ENCODE data around the gene HSPA4. TPM values are rescaled to one million over a fixed set of nuclear protein-coding genes. Genes with fewer than 3 reads are reported as not detected.
A peak's percentile ranks its signal among the peaks of the same experiment; 100 is the strongest.
"Not testable (repeated sequence)": the region's sequence is repeated elsewhere in the genome, so short reads cannot be mapped to it uniquely, and the experiment has no call there.

Gene HSPA4
- total RNA-seq (2014; rRNA removed; shearing (Covaris generic)): 218 and 238 TPM in 2 replicates

GRCh38 chr5:133051542-133052316 is at the start of gene HSPA4:
HSPA4 (plus strand) TSS chr5:133052013; CDS start chr5:133052251, 238 bp downstream.
- H3K27me3 ChIP-seq (replicated peaks): no peaks in the 10 kb centered on the region
- H3K9me3 ChIP-seq (replicated peaks): no peaks in the 10 kb centered on the region
- H3K4me3 ChIP-seq: peak within 1 kb of the TSS; percentile 93

GRCh38 chr5:133006653-133007052 is 45.2 kb upstream of the HSPA4 start:
- H3K27me3 ChIP-seq (replicated peaks): no peaks in the 10 kb centered on the region
- no peaks in the 10 kb centered on the region for H3K9me3 ChIP-seq (replicated peaks)
- no peak overlapping the region for H3K27ac ChIP-seq
- peaks cover 63% of the 10 kb centered on the region for H3K36me3 ChIP-seq
- no peaks in the 10 kb centered on the region for H3K4me1 ChIP-seq (replicated peaks)
- DNase-seq (ENCODE audit: low read depth in 1 of 2, low spot score in 2 of 2): no peak
- no peak overlapping the region for H3K4me3 ChIP-seq

More at GRCh38 chr5:133051542-133052316, at the start of gene HSPA4:
- Histone ChIP-seq H3K27ac (peak within 1 kb of the TSS; percentile 94), H3K36me3 (peaks cover 32% of the 10 kb centered on the region), H3K4me1 (replicated peaks) (peaks cover 36% of the 10 kb centered on the region)
- peak; percentile 99 to 100 for DNase-seq (ENCODE audit: low read depth in 1 of 2, low spot score in 2 of 2)

DNA sequence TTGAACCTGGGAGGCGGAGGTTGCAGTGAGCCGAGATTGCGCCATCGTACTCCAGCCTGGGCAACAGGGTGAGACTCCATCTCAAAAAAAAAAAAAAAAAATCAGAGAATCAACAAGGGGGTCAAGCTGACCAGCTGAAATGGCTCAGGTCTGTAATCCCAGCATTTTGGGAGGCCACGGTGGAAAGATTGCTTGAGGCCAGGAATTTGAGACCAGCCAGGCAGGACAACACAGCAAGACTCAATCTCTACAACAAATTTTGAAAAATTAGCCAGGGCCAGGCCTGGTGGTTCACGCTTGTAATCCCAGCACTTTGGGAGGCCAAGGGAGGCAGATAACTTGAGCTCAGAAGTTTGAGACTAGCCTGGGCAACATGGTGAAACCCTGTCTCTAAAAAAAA is 43.4 kb upstream of the HSPA4 start:
- H3K36me3 ChIP-seq: peaks cover 52% of the 10 kb centered on the region
- not testable (repeated sequence) for H3K27me3 ChIP-seq (replicated peaks); H3K9me3 ChIP-seq (replicated peaks); H3K4me1 ChIP-seq (replicated peaks); DNase-seq (ENCODE audit: low read depth in 1 of 2, low spot score in 2 of 2); H3K27ac ChIP-seq; H3K4me3 ChIP-seq

- DNase-seq (ENCODE audit: low read depth in 1 of 2, low spot score in 2 of 2): no peak
Observed at GRCh38 chr5:133015466-133015865, 36.3 kb upstream of the HSPA4 start.

DNA sequence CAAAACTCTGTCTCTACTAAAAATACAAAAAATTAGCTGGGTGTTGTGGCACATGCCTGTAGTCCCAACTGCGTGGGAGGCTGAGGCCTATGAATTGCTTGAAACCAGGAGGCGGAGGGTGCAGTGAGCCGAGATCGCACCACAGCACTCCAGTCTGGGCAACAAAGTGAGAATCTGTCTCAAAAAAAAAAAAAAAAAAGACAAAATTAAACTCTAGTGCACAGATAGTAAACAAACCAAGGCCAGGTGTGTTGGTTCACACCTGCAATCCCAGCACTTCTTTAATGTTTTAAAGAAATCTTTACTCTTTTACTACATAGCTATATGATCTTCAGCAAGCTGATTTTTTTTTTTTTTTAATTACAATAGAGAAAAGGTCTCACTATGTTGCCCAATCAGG is 33.8 kb upstream of the HSPA4 start:
- Histone ChIP-seq H3K27me3 (replicated peaks) (no peaks in the 10 kb centered on the region), H3K27ac (no peak overlapping the region), H3K9me3 (replicated peaks) (no peaks in the 10 kb centered on the region), H3K4me3 (no peak overlapping the region), H3K36me3 (peaks cover 48% of the 10 kb centered on the region), H3K4me1 (replicated peaks) (no peaks in the 10 kb centered on the region)
- no peak for DNase-seq (ENCODE audit: low read depth in 1 of 2, low spot score in 2 of 2)

More at GRCh38 chr5:133015466-133015865, 36.3 kb upstream of the HSPA4 start:
- Histone ChIP-seq H3K36me3 (peaks cover 41% of the 10 kb centered on the region), H3K27me3 (replicated peaks) (no peaks in the 10 kb centered on the region), H3K27ac (no peak overlapping the region), H3K9me3 (replicated peaks) (no peaks in the 10 kb centered on the region), H3K4me3 (no peak overlapping the region), H3K4me1 (replicated peaks) (no peaks in the 10 kb centered on the region)

GRCh38 chr5:133019471-133019870 is 32.3 kb upstream of the HSPA4 start:
- H3K4me1 ChIP-seq (replicated peaks); H3K27ac ChIP-seq; DNase-seq (ENCODE audit: low read depth in 1 of 2, low spot score in 2 of 2): not testable (repeated sequence)

GRCh38 chr5:133025804-133026663 is 25.8 kb upstream of the HSPA4 start, which contains the start of gene ZCCHC10:
ZCCHC10 (minus strand) TSS chr5:133026549; CDS start chr5:133026537, 12 bp downstream.
- Histone ChIP-seq H3K27ac (peak within 1 kb of the TSS; percentile 81), H3K9me3 (replicated peaks) (no peaks in the 10 kb centered on the region), H3K4me1 (replicated peaks) (peaks cover 11% of the 10 kb centered on the region; the same call in 1 of the 2 replicates), H3K4me3 (peak within 1 kb of the TSS; percentile 77), H3K36me3 (peaks cover 31% of the 10 kb centered on the region), H3K27me3 (replicated peaks) (no peaks in the 10 kb centered on the region)
- peak; percentile 94 to 97 for DNase-seq (ENCODE audit: low read depth in 1 of 2, low spot score in 2 of 2)

More at GRCh38 chr5:133019471-133019870, 32.3 kb upstream of the HSPA4 start:
- H3K9me3 ChIP-seq (replicated peaks); H3K4me3 ChIP-seq; H3K27me3 ChIP-seq (replicated peaks): not testable (repeated sequence)
- peaks cover 56% of the 10 kb centered on the region for H3K36me3 ChIP-seq

GRCh38 chr5:133026664-133027153 is 25.1 kb upstream of the HSPA4 start:
- Histone ChIP-seq H3K4me1 (replicated peaks) (peaks cover 11% of the 10 kb centered on the region; the same call in 1 of the 2 replicates), H3K27ac (no peak overlapping the region), H3K36me3 (peaks cover 26% of the 10 kb centered on the region)

DNA sequence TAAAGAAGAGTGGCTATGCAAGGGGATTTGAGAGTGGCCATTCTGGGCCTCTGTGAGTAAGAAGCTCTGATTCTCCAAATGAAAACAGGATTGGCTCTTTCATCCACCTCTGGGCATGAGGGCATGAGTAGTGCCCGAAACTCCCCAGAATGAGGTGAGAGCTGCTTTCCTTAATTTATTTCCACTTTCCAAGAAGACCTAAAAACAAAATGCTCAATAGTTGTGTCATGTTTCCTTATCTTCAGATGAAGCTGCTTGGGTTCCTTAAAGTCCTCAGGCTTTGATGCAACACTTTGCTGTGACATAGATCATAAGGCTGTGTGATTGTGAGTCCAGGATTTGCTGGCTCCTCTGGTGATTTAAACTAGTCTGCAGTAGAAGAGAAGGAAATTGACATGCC is 22.4 kb upstream of the HSPA4 start:
- Histone ChIP-seq H3K4me1 (replicated peaks) (peaks cover 11% of the 10 kb centered on the region; the same call in 1 of the 2 replicates), H3K4me3 (no peak overlapping the region), H3K27ac (no peak overlapping the region), H3K9me3 (replicated peaks) (no peaks in the 10 kb centered on the region), H3K27me3 (replicated peaks) (0 out of 2 replicates have a peak, but pooled peaks cover 2% of the 10 kb centered on the region), H3K36me3 (peaks cover 7% of the 10 kb centered on the region)
- no peak for DNase-seq (ENCODE audit: low read depth in 1 of 2, low spot score in 2 of 2)

More at GRCh38 chr5:133026664-133027153, 25.1 kb upstream of the HSPA4 start:
- DNase-seq (ENCODE audit: low read depth in 1 of 2, low spot score in 2 of 2): peak in 1 of 2 experiments; percentile 26
- H3K9me3 ChIP-seq (replicated peaks): no peaks in the 10 kb centered on the region
- peak overlapping the region; percentile 77 for H3K4me3 ChIP-seq
- H3K27me3 ChIP-seq (replicated peaks): no peaks in the 10 kb centered on the region

- Histone ChIP-seq H3K4me3 (no peak overlapping the region), H3K4me1 (replicated peaks) (0 out of 2 replicates have a peak, but pooled peaks cover 5% of the 10 kb centered on the region), H3K36me3 (peaks cover 4% of the 10 kb centered on the region; the same call in 1 of the 2 replicates), H3K27me3 (replicated peaks) (peaks cover 6% of the 10 kb centered on the region; the same call in 1 of the 2 replicates), H3K9me3 (replicated peaks) (no peaks in the 10 kb centered on the region), H3K27ac (no peak overlapping the region)
- DNase-seq (ENCODE audit: low read depth in 1 of 2, low spot score in 2 of 2): no peak
Observed at GRCh38 chr5:133030343-133031005, 21.3 kb upstream of the HSPA4 start.

- Histone ChIP-seq H3K4me3 (no peak overlapping the region), H3K4me1 (replicated peaks) (no peaks in the 10 kb centered on the region), H3K27me3 (replicated peaks) (peaks cover 6% of the 10 kb centered on the region; the same call in 1 of the 2 replicates), H3K27ac (no peak overlapping the region), H3K9me3 (replicated peaks) (no peaks in the 10 kb centered on the region), H3K36me3 (no peaks in the 10 kb centered on the region)
- DNase-seq (ENCODE audit: low read depth in 1 of 2, low spot score in 2 of 2): no peak
Observed at GRCh38 chr5:133032852-133033742, 18.7 kb upstream of the HSPA4 start.

DNA sequence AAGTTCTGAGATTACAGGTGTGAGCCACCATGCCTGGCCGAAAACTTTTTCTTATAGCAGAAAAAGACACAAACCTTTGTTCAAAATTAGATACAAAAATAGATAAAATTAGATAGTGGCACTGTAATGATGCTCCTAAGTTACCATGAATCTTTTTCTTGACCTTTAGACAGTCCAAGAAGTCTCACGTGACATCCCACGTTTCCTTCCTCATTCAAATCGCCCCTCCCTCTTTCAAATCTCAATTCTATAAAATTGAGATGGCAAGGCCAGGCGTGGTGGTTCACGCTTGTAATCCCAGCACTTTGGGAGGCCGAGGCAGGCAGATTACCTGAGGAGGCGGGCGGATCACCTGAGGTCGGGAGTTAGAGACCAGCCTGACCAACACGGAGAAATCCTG is 17.7 kb upstream of the HSPA4 start:
- Histone ChIP-seq H3K36me3 (no peaks in the 10 kb centered on the region), H3K27ac (no peak overlapping the region), H3K4me1 (replicated peaks) (no peaks in the 10 kb centered on the region; the same call in 1 of the 2 replicates), H3K4me3 (no peak overlapping the region), H3K27me3 (replicated peaks) (peaks cover 6% of the 10 kb centered on the region; the same call in 1 of the 2 replicates), H3K9me3 (replicated peaks) (no peaks in the 10 kb centered on the region)
- DNase-seq (ENCODE audit: low read depth in 1 of 2, low spot score in 2 of 2): no peak
